ENCODE data around the gene STX8.
"Not testable (repeated sequence)": the region's sequence is repeated elsewhere in the genome, so short reads cannot be mapped to it uniquely, and the experiment has no call there.

The STX8 gene

DNA sequence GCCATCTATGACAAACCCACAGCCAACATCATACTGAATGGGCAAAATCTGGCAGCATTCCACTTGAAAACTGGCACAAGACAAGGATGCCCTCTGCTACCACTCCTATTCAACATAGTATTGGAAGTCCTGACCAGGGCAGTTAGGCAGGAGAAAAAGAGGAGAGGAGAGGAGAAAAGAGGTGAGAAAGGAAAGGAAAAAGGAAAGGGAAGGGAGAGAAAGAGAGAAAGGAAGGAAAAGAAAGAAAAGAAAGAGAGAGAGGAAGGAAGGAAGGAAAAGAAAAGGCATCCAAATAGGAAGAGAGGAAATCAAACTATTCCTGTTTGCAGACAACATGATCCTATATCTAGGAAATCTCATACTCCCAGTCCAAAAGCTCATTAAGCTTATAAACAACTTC is 11.5 kb downstream of the STX8 start:
- DNase-seq (ENCODE audit: extremely low spot score), result no peak
- ChIA-PET POLR2A (interaction anchor here (2.7 kb wide), 1 partner anchor 11 kb away, joined by 11 read pairs; the partner anchor contains the start of gene STX8), CTCF (no interaction called here)
- TF ChIP-seq HDGF (IDR thresholded peaks at IDR 0.05; ENCODE audit: borderline replicate concordance), result no peak
- TF ChIP-seq SP1 (IDR thresholded peaks at IDR 0.05), result no peak
- no peak for TF ChIP-seq NFRKB (IDR thresholded peaks at IDR 0.05)
- no peak for TF ChIP-seq ELF4 (IDR thresholded peaks at IDR 0.05)
- no peak for TF ChIP-seq FOXM1 (IDR thresholded peaks at IDR 0.05; ENCODE audit: borderline replicate concordance)
- TF ChIP-seq, protein P1, sequence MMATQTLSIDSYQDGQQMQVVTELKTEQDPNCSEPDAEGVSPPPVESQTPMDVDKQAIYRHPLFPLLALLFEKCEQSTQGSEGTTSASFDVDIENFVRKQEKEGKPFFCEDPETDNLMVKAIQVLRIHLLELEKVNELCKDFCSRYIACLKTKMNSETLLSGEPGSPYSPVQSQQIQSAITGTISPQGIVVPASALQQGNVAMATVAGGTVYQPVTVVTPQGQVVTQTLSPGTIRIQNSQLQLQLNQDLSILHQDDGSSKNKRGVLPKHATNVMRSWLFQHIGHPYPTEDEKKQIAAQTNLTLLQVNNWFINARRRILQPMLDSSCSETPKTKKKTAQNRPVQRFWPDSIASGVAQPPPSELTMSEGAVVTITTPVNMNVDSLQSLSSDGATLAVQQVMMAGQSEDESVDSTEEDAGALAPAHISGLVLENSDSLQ (IDR thresholded peaks at IDR 0.05), result no peak
- no peak for TF ChIP-seq ZNF384 (IDR thresholded peaks at IDR 0.05)

DNA sequence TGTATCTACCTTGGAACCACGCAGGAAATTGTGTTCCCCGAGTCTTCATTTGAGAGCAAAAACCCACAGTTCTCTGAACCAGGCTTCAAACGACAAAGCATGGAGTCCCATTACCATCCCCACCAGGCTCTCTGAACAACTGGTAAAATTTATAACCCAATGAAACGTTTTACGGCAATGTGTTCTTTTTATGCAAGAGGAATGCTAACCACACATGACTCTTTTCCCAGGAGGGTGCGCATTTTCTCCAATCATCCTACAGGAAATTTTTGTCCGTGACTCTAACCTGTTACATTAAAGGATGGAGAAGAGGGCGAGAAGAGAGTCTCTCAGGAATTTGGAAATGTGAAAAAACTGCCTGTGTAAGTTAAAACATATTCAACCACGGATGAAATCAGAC is 17.8 kb downstream of the STX8 start:
- ChIA-PET CTCF (no interaction called here), POLR2A (no interaction called here)
- no peak for TF ChIP-seq NFRKB (IDR thresholded peaks at IDR 0.05)
- no peak for DNase-seq (ENCODE audit: extremely low spot score)

DNA sequence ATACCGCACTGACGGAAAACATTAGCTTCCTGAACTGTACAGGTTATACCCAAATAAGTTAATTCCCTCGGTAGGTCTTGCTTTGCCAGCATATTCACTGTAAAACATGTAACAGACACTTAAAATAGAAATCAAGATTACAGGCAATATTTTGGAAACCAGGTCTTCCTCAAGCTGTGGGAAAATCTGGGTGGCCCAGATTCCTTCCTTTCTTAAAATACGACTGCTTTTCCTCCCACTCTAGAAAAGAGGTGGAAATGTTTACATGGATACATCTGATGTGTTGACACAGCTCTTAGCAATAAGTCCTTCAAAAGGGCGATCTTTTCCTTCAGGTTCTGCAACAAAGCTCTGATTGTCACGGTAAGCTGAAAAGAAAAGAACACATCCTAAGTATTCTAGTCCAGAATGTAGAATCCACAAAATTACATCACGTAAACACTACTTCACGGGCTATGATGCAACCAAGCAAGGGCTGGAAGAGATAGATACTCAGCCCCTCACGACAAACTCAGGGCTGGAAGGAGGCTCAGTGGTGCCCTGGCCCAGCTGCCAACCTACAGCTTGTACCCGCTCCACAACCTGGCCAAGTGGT is 18.4 kb downstream of the STX8 start:
- CTCF ChIA-PET, result interaction anchor here (0.6 kb wide), 1 partner anchor 13 kb away, joined by 3 read pairs; no protein-coding TSS in a partner anchor
- DNase-seq (ENCODE audit: extremely low spot score), result no peak
- TF ChIP-seq HDGF (IDR thresholded peaks at IDR 0.05; ENCODE audit: borderline replicate concordance) (no peak), L3MBTL2 (conservative IDR thresholded peaks at IDR 0.05) (no peak), LEF1 (IDR thresholded peaks at IDR 0.05; ENCODE audit: borderline replicate concordance) (no peak), FOXA1 (IDR thresholded peaks at IDR 0.05) (no peak), FOXK2 (IDR thresholded peaks at IDR 0.05) (no peak), CTBP1 (IDR thresholded peaks at IDR 0.05; ENCODE audit: borderline replicate concordance) (no peak), SUZ12 (IDR thresholded peaks at IDR 0.05) (no peak)
- TF ChIP-seq, protein P1 (IDR thresholded peaks at IDR 0.05), result no peak
- POLR2A ChIA-PET, result no interaction called here

DNA sequence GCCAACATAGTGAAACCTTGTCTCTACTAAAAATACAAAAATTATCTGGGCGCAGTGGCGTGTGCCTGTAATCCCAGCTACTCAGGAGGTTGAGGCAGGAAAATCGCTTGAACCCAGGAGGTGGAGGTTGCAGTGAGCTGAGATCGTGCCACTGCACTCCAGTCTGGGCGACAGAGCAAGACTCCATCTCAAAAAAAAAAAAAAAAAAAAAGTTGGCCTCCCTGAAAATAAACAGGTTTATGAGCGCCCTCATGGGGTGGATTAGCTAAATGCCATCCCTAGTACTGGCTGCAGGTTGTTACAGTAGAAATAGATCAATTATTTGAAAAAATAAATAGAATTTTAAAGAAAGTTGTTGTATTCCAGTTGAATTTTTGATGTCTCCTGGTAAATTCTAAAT is 20.9 kb downstream of the STX8 start:
- DNase-seq (ENCODE audit: extremely low spot score), result peak; percentile 51
- CTCF ChIA-PET, result interaction anchor here (1.1 kb wide), 1 partner anchor 557 kb away, joined by 5 read pairs; no protein-coding TSS in a partner anchor
- peak; percentile 99 for TF ChIP-seq ZNF384 (IDR thresholded peaks at IDR 0.05)
- POLR2A ChIA-PET, result not testable (repeated sequence)

DNA sequence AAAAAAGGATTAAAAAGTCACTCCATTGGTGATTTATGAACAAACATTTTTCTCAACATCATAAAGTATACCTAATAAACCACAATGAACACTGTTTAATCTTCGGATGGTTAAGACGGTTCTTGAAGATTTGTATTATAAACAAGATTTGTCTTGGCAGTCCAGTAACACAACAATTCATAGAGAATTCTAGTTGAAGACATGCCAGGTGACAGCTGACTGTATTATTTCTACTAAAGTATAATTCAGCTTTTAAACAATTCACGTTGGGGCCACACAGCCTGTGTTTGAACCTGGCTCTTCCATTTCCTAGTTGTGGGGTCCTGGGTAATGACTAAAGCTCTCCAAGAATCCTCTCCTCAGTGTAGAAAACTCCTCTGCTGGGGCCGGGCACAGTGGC is 22.0 kb downstream of the STX8 start:
- TF ChIP-seq NFRKB (IDR thresholded peaks at IDR 0.05) (no peak), HDGF (IDR thresholded peaks at IDR 0.05; ENCODE audit: borderline replicate concordance) (no peak), TARDBP (IDR thresholded peaks at IDR 0.05) (no peak), SP1 (IDR thresholded peaks at IDR 0.05) (no peak), L3MBTL2 (conservative IDR thresholded peaks at IDR 0.05) (no peak), ARNT (IDR thresholded peaks at IDR 0.05) (no peak), ZNF384 (IDR thresholded peaks at IDR 0.05) (no peak), LEF1 (IDR thresholded peaks at IDR 0.05; ENCODE audit: borderline replicate concordance) (no peak), FOXA1 (IDR thresholded peaks at IDR 0.05) (no peak)
- TF ChIP-seq, protein P1 (IDR thresholded peaks at IDR 0.05), result no peak
- CTCF ChIA-PET, result no interaction called here
- POLR2A ChIA-PET, result no interaction called here
- DNase-seq (ENCODE audit: extremely low spot score), result no peak

DNA sequence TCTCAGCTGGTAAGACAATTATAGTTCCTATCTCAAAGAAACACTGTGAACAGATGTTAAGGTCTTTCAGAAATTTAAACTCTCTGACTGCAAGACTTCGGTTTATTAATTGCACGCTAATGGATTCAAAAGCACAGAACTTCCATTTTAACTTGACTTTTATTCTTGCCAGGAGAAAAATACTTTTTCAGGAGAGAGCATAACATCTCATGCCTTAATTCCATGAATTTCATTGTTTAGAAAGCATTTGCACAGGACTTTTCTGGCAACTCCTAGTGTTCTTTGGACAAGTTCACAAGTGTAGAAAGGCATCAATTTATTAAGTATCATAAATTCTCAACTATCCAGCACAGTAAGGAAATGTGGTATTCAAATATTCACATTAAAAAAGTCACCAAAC is 22.4 kb downstream of the STX8 start:
- DNase-seq (ENCODE audit: extremely low spot score), result no peak
- ChIA-PET CTCF (no interaction called here), POLR2A (no interaction called here)
- TF ChIP-seq LEF1 (IDR thresholded peaks at IDR 0.05; ENCODE audit: borderline replicate concordance), result no peak
- no peak for TF ChIP-seq BHLHE40 (IDR thresholded peaks at IDR 0.05; ENCODE audit: borderline replicate concordance)
- no peak for TF ChIP-seq ZNF384 (IDR thresholded peaks at IDR 0.05)

DNA sequence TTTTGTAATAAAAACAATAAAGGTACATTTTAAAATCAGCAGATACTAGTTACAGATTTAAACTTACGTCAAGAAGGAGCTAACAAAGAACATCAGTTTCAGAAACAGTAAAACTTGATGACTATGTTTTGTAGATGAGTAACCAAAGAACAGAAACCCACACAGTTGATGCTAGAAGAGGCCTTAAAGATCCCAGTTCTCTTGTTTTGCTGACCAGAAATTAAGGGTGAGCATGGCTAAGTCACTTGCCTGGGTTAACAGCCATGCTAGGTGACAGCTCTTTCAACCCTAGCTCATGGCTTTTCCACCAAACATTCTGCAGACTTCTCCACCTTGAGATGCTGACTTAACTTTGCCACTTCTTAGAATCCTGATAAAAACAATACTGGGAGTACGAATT is 26.4 kb downstream of the STX8 start:
- CTCF ChIA-PET, result no interaction called here
- DNase-seq (ENCODE audit: extremely low spot score), result no peak
- POLR2A ChIA-PET, result no interaction called here
- TF ChIP-seq ARNT (IDR thresholded peaks at IDR 0.05), result no peak

DNA sequence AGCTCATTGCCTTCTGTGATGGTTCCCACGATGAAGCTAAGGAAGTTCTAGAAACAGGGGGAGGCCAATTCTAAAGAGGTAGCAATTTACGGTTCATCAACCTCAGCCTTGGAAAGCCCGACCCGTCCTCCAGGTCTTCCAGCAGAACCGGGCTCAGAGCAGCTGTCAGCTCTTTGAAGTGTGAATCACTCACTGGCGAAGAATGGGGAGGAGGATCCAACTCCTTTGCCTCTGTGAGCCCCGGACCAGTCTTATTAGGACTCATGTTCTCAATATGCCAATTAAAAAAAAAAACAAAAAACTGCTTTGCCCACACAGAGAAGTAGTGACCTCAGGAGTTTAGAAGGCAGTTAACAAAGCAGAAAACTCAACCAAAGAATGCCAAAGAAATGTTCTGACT is 31.4 kb downstream of the STX8 start:
- DNase-seq (ENCODE audit: extremely low spot score), result no peak
- CTCF ChIA-PET, result interaction anchor here (0.7 kb wide), 1 partner anchor 8 kb away, joined by 4 read pairs; no protein-coding TSS in a partner anchor
- POLR2A ChIA-PET, result no interaction called here
- no peak for TF ChIP-seq ZNF384 (IDR thresholded peaks at IDR 0.05)
